Ascending aorta (tissue), 2 donors: ENCODE data around the gene ARID3B. TPM values are rescaled to one million over a fixed set of nuclear protein-coding genes. Genes with fewer than 3 reads are reported as not detected.

Experiments used
- DNase-seq, 2 donors: peaks; one replicate each; pipeline ENCODE4 v3.0.0-alpha.2; 2019; ENCODE audit warnings: low spot score in 2 of 2
- H3K27ac ChIP-seq, 2 donors: fragments of 200-600 bp; sonication (generic); one replicate each; pipeline ENCODE4 v1.5.1; 2016 to 2017; ENCODE audit warnings: mild to moderate bottlenecking in 1 of 2
- H3K27me3 ChIP-seq: fragments of 200-600 bp; sonication (generic); one replicate; pipeline ENCODE4 v1.5.1; 2017
- H3K36me3 ChIP-seq, 2 donors: fragments of 200-600 bp; sonication (generic); one replicate each; pipeline ENCODE4 v1.5.1; 2016
- H3K4me1 ChIP-seq, 2 donors: fragments of 200-600 bp; sonication (generic); one replicate each; pipeline ENCODE4 v1.5.1; 2016 to 2017; ENCODE audit warnings: mild to moderate bottlenecking in 1 of 2
- H3K4me3 ChIP-seq, 2 donors: fragments of 200-600 bp; sonication (generic); one replicate each; pipeline ENCODE4 v1.5.1; 2016 to 2017; ENCODE audit warnings: mild to moderate bottlenecking in 1 of 2
- H3K9me3 ChIP-seq, 2 donors: fragments of 200-600 bp; sonication (generic); one replicate each; pipeline ENCODE4 v1.5.1; 2016
- intact Hi-C: fragments of 100-400 bp; cut with DNase I; formaldehyde crosslinking; loops from one replicate; pipeline ENCODE4 v1.15.1; 2023
- total RNA-seq: library from RNA; depleted of rRNA; stranded (reverse); fragments of >200 nt; gene quantifications from one replicate; pipeline ENCODE4 v1.1.0, GENCODE V29; 2016
- TF ChIP-seq, protein P1 (sequence below), 3 experiments: fragments of 200-600 bp in 2 of 3; fragments of 450-650 bp in 1 of 3; sonication (generic) in 2 of 3; IDR thresholded peaks; one replicate each; pipeline ENCODE4 v1.5.1; 2016 to 2019; ENCODE audit warnings: antibody characterized with exemption in 3 of 3, mild to moderate bottlenecking in 1 of 3, moderate library complexity in 1 of 3

Gene ARID3B, protein sequence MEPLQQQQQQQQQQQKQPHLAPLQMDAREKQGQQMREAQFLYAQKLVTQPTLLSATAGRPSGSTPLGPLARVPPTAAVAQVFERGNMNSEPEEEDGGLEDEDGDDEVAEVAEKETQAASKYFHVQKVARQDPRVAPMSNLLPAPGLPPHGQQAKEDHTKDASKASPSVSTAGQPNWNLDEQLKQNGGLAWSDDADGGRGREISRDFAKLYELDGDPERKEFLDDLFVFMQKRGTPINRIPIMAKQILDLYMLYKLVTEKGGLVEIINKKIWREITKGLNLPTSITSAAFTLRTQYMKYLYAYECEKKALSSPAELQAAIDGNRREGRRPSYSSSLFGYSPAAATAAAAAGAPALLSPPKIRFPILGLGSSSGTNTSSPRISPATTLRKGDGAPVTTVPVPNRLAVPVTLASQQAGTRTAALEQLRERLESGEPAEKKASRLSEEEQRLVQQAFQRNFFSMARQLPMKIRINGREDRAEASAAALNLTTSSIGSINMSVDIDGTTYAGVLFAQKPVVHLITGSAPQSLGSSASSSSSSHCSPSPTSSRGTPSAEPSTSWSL
- 13.3 TPM for total RNA-seq

DNA sequence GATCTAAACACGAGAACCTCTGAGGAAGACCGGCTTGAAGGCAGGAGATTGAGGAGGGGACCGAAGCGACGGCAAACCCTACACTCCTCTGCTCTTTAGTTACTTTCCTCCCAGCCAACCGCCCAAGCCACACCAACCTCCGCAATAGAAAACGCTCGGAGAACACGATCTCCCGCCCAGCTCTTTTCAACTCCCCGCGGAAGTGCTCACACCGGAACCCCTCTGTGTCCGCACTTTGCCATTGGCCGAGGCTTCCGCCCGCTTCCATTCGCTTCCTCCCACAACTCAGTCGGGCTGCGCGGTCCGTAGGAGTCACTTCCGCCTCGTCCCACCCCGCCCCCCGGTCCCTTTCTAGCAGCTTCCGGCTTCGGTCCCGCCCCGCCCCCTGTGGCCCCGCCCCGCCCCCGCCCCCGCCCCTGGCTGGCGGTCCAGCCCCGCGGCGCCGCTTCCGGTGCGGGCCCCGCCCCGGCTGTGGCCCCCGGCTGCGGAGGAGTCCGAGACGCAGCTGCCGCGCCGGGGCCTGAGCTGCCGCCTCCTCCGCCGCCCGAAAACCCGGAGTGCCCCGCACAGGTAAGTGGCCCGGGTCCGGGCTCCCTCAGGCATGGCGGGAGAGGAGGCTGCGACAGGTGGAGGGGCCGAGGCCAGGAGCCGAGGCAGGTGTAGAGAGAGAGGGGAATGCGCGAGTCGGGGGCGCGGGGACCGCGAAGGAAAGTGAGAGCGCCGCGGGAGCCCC lies at the start of gene ARID3B:
ARID3B (plus strand) TSS at position 460 of the 733 bp plus-strand sequence. CDS start 2,717 bp downstream, outside the sequence.
- peak; percentile 92 to 98 for DNase-seq
- TF ChIP-seq, protein P1, sequence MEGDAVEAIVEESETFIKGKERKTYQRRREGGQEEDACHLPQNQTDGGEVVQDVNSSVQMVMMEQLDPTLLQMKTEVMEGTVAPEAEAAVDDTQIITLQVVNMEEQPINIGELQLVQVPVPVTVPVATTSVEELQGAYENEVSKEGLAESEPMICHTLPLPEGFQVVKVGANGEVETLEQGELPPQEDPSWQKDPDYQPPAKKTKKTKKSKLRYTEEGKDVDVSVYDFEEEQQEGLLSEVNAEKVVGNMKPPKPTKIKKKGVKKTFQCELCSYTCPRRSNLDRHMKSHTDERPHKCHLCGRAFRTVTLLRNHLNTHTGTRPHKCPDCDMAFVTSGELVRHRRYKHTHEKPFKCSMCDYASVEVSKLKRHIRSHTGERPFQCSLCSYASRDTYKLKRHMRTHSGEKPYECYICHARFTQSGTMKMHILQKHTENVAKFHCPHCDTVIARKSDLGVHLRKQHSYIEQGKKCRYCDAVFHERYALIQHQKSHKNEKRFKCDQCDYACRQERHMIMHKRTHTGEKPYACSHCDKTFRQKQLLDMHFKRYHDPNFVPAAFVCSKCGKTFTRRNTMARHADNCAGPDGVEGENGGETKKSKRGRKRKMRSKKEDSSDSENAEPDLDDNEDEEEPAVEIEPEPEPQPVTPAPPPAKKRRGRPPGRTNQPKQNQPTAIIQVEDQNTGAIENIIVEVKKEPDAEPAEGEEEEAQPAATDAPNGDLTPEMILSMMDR (IDR thresholded peaks at IDR 0.05) = no peak
- H3K4me3 ChIP-seq = peak within 1 kb of the TSS; percentile 96 to 98
- H3K4me1 ChIP-seq = peaks cover 4 to 16% of the 10 kb centered on the region in 2 donors
- H3K27me3 ChIP-seq = no peaks in the 10 kb centered on the region
- H3K27ac ChIP-seq = peak within 1 kb of the TSS; percentile 80 to 90
- H3K9me3 ChIP-seq = no peaks in the 10 kb centered on the region
- intact Hi-C loops = loop anchor here (1.0 to 5.0 kb wide), 9 partner anchors 30 to 416 kb away; partner anchors contain the start of genes CSK, EDC3, RPP25 and UBL7
- H3K36me3 ChIP-seq = no peaks in the 10 kb centered on the region

DNA sequence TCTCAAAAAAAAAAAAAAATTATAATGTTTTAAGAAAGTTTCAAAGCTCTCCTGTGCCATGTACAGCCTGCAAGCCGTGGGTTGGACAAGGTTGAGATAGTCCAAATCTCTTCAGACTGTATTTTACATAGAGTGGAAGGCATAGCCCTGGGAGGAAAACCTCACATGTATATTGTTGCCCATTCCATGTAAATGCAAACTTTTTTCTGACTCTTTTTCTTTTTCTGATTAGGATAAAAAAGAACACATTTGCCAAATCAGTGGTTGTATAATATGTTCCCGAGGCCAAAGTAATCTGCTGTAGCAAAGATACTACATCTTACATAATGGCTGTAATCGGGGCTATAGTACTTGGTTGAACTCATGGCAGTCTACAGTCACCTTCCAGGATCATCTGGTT lies 44.4 kb upstream of the ARID3B start:
- no peaks in the 10 kb centered on the region for H3K27me3 ChIP-seq
- intact Hi-C loops = no loop called here
- no peaks in the 10 kb centered on the region for H3K9me3 ChIP-seq
- H3K4me1 ChIP-seq = no peaks in the 10 kb centered on the region
- H3K4me3 ChIP-seq = no peak overlapping the region
- no peak for DNase-seq
- H3K27ac ChIP-seq = no peak overlapping the region
- TF ChIP-seq, protein P1 (IDR thresholded peaks at IDR 0.05) = no peak
- H3K36me3 ChIP-seq = no peaks in the 10 kb centered on the region

DNA sequence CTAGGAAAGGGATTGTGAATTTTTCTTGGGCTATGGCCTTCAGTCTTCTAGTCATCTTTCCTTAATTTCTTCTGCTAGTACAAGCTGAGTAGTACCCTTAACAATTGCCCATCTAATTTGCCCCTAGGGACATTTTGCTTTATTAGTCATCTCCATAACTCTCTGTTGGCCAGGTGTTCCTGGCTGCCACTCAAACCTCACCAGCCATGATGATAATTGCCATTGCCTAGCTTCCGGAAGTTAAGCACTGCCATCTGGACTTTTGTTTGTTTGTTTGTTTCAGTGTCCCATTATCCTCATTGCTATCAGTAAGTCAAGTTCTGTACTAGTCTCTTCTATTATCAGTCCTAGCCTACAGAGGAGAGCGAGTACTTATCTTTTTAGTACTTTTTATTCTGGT lies 43.4 kb upstream of the ARID3B start:
- Histone ChIP-seq H3K9me3 (no peaks in the 10 kb centered on the region), H3K27me3 (no peaks in the 10 kb centered on the region), H3K4me1 (no peaks in the 10 kb centered on the region), H3K27ac (no peak overlapping the region), H3K36me3 (no peaks in the 10 kb centered on the region), H3K4me3 (no peak overlapping the region)
- TF ChIP-seq, protein P1 (IDR thresholded peaks at IDR 0.05) = no peak
- DNase-seq = no peak
- intact Hi-C loops = no loop called here

DNA sequence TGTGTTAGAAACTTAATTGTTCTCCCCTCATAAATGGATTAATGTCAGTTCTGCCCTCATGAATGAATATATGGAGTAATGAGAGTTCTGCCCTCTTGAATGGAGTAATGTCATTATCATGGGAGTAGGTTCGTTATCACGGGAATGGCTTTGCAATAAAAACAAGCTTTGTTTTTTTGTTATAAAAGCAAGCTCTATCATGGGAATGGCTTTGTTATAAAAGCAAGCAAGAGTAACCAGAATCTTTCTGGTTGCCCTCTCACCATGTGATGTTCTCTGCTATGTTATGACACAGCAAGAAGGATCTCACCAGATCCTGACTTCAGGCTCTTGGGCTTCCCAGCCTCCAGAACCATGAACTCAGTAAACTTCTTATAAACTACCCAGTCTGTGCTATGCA lies 41.7 kb upstream of the ARID3B start:
- TF ChIP-seq, protein P1 (IDR thresholded peaks at IDR 0.05) = no peak
- intact Hi-C loops = no loop called here
- DNase-seq = no peak
- Histone ChIP-seq H3K27me3 (no peaks in the 10 kb centered on the region), H3K36me3 (no peaks in the 10 kb centered on the region), H3K9me3 (no peaks in the 10 kb centered on the region), H3K27ac (no peak overlapping the region), H3K4me3 (no peak overlapping the region), H3K4me1 (no peaks in the 10 kb centered on the region)

DNA sequence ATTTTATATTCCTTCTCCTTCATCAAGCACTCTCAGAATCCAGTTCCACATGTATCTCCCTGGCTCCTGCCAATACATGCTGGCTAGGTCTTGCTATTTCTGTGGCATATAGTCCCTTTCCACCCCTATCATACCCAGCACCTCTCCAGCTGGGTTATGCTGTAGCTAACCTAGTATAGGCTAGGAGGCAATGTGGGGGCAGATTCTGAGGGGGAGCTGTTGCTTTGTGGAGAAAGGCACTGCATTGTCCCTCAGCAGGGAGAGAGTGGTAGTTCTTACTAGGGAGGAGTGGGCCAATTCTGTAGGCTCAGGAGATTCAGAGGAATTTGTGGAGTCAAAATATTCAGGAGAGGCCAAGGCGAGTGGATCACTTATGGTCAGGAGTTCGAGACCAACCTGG lies 40.6 kb upstream of the ARID3B start:
- TF ChIP-seq, protein P1 (IDR thresholded peaks at IDR 0.05) = no peak
- no peak overlapping the region for H3K4me3 ChIP-seq
- no peaks in the 10 kb centered on the region for H3K36me3 ChIP-seq
- no peak for DNase-seq
- intact Hi-C loops = no loop called here
- no peaks in the 10 kb centered on the region for H3K9me3 ChIP-seq
- no peak overlapping the region for H3K27ac ChIP-seq
- H3K4me1 ChIP-seq = no peaks in the 10 kb centered on the region
- no peaks in the 10 kb centered on the region for H3K27me3 ChIP-seq
